K562 (cell line): Measurements from ENCODE around the gene SAMD15. TPM values are rescaled to one million over a fixed set of nuclear protein-coding genes. Genes with fewer than 3 reads are reported as not detected.

Experiments
- CC2D1A ChIP-seq: fragments of 450-650 bp; IDR thresholded peaks from 2 replicates; pipeline ENCODE4 v1.6.1; 2017; ENCODE audit warnings: mild to moderate bottlenecking
- EGR1 ChIP-seq: fragments of 450-650 bp; conservative IDR thresholded peaks from 2 replicates; pipeline ENCODE4 v1.6.1; 2017; ENCODE audit warnings: mild to moderate bottlenecking
- ETV6 ChIP-seq, 3 experiments: fragments of 150-350 bp in 1 of 3; sonication (generic) in 1 of 3; formaldehyde crosslinking in 1 of 3; IDR thresholded peaks; 2 replicates each; pipeline versions ENCODE4 v1.6.1 to v1.8.0; 2014 to 2022; ENCODE audit warnings: borderline replicate concordance in 2 of 3, low read depth in 2 of 3, antibody characterized with exemption in 1 of 3, low read length in 1 of 3, mild to moderate bottlenecking in 1 of 3, missing genetic modification reagents in 1 of 3
- JUNB ChIP-seq: fragments of 450-650 bp; formaldehyde crosslinking; conservative IDR thresholded peaks from 2 replicates; pipeline ENCODE4 v1.4.0; 2020; ENCODE audit warnings: mild to moderate bottlenecking
- PRMT5 ChIP-seq: sonication (generic); formaldehyde crosslinking; IDR thresholded peaks from 2 replicates; pipeline ENCODE4 v1.5.0; 2020; ENCODE audit warnings: missing genetic modification reagents
- PRPF4 ChIP-seq: fragments of 200-400 bp; formaldehyde crosslinking; IDR thresholded peaks from one replicate; pipeline ENCODE4 v1.6.1; 2017; ENCODE audit warnings: low read length, low read depth, mild to moderate bottlenecking; ENCODE audit not compliant: insufficient read depth, poor library complexity, severe bottlenecking
- RAD21 ChIP-seq, 2 experiments: fragments of 250-450 bp in 1 of 2; fragments of 450-650 bp in 1 of 2; sonication (Bioruptor Pico) in 1 of 2; formaldehyde crosslinking in 1 of 2; IDR thresholded peaks in 1 of 2; conservative IDR thresholded peaks in 1 of 2; 2 replicates each; pipeline versions ENCODE4 v1.4.0 to v1.8.0; 2020 to 2022; ENCODE audit warnings: mild to moderate bottlenecking in 2 of 2, moderate library complexity in 1 of 2
- SETDB1 ChIP-seq: IDR thresholded peaks from one replicate; pipeline ENCODE4 v1.6.1; 2012; ENCODE audit warnings: low read length, control low read depth, inconsistent platforms
- SP1 ChIP-seq: sonication (generic); formaldehyde crosslinking; IDR thresholded peaks from 2 replicates; pipeline ENCODE4 v1.8.1; 2022; ENCODE audit warnings: mild to moderate bottlenecking, missing genetic modification reagents
- TCF3 ChIP-seq: sonication (generic); formaldehyde crosslinking; IDR thresholded peaks from 2 replicates; pipeline ENCODE4 v1.4.0; 2020; ENCODE audit warnings: mild to moderate bottlenecking, missing genetic modification reagents
- TCF7L2 ChIP-seq: fragments of 150-350 bp; IDR thresholded peaks from 2 replicates; pipeline ENCODE4 v1.6.1; 2016; ENCODE audit warnings: low read depth, mild to moderate bottlenecking, low read length, moderate library complexity
- THRAP3 ChIP-seq: fragments of 450-650 bp; IDR thresholded peaks from 2 replicates; pipeline ENCODE4 v1.6.1; 2016; ENCODE audit warnings: mild to moderate bottlenecking, inconsistent platforms, borderline replicate concordance
- ZNF174 ChIP-seq: fragments of 250-450 bp; sonication (Bioruptor Pico); IDR thresholded peaks from 2 replicates; pipeline ENCODE4 v1.4.0; 2020; ENCODE audit warnings: mild to moderate bottlenecking
- ZNF449 ChIP-seq: fragments of 250-450 bp; sonication (Bioruptor Pico); IDR thresholded peaks from 2 replicates; pipeline ENCODE4 v1.8.0; 2022; ENCODE audit warnings: moderate library complexity, mild to moderate bottlenecking, inconsistent platforms
- ZNF589 ChIP-seq: fragments of 200-800 bp; sonication (Bioruptor generic); IDR thresholded peaks from 2 replicates; pipeline ENCODE4 v1.6.1; 2016; ENCODE audit warnings: low read depth, missing genetic modification characterization, missing compliant biosample characterization
- polyA plus RNA-seq, 8 experiments: library from polyadenylated mRNA; depleted of rRNA in 4 of 8; stranded (reverse) in 5 of 8; unstranded in 3 of 8; fragments of >200 nt; fragmentation: Nextera tagmentation in 2 of 8; fragmentation: Illumina TruSeq in 1 of 8; extraction: Ambion mirVana in 2 of 8; extraction: Trizol in 1 of 8; gene quantifications; 2 replicates each; pipeline versions ENCODE4 v1.2.1 to v1.2.3, GENCODE V29; 2011 to 2014; ENCODE audit warnings: inconsistent platforms in 1 of 8, missing spikeins in 1 of 8
- total RNA-seq, 7 experiments: library from RNA; depleted of rRNA in 6 of 7; stranded (reverse); fragments of >200 nt in 6 of 7; fragmentation: Illumina TruSeq in 2 of 7; extraction: Trizol in 2 of 7; gene quantifications; 2 replicates each; pipeline versions ENCODE4 v1.2.1 to v1.2.3, GENCODE V29; 2011 to 2021; ENCODE audit warnings: low replicate concordance in 1 of 7
- TF ChIP-seq, protein P1 (sequence below): fragments of 450-650 bp; IDR thresholded peaks from 2 replicates; pipeline ENCODE4 v1.6.1; 2017; ENCODE audit warnings: antibody characterized with exemption, mild to moderate bottlenecking
- TF ChIP-seq, protein P2 (sequence below): sonication (generic); formaldehyde crosslinking; IDR thresholded peaks from 2 replicates; pipeline ENCODE4 v1.8.0; 2022; ENCODE audit warnings: missing genetic modification reagents, mild to moderate bottlenecking, borderline replicate concordance
- TF ChIP-seq, protein P3 (sequence below): fragments of 250-450 bp; sonication (Bioruptor Pico); IDR thresholded peaks from 2 replicates; pipeline ENCODE4 v1.8.0; 2021; ENCODE audit warnings: moderate library complexity, mild to moderate bottlenecking, inconsistent platforms
- TF ChIP-seq, protein P4 (sequence below), 2 experiments: fragments of 450-650 bp; conservative IDR thresholded peaks; 2 replicates each; pipeline ENCODE4 v1.6.1; 2017; ENCODE audit warnings: mild to moderate bottlenecking in 2 of 2, moderate library complexity in 2 of 2

Gene SAMD15
- total and polyA plus RNA-seq, 9 of the 15 experiments (the other 6 are each of a cell fraction or from before 2014, with no cell fraction given) = 0.18 to 0.54 (median 0.25) TPM

GRCh38 chr14:77409131-77409533 is 32.0 kb downstream of the SAMD15 start (continued):
- no peak for TF ChIP-seq PRPF4
- TF ChIP-seq THRAP3 = no peak
- TF ChIP-seq, protein P1, sequence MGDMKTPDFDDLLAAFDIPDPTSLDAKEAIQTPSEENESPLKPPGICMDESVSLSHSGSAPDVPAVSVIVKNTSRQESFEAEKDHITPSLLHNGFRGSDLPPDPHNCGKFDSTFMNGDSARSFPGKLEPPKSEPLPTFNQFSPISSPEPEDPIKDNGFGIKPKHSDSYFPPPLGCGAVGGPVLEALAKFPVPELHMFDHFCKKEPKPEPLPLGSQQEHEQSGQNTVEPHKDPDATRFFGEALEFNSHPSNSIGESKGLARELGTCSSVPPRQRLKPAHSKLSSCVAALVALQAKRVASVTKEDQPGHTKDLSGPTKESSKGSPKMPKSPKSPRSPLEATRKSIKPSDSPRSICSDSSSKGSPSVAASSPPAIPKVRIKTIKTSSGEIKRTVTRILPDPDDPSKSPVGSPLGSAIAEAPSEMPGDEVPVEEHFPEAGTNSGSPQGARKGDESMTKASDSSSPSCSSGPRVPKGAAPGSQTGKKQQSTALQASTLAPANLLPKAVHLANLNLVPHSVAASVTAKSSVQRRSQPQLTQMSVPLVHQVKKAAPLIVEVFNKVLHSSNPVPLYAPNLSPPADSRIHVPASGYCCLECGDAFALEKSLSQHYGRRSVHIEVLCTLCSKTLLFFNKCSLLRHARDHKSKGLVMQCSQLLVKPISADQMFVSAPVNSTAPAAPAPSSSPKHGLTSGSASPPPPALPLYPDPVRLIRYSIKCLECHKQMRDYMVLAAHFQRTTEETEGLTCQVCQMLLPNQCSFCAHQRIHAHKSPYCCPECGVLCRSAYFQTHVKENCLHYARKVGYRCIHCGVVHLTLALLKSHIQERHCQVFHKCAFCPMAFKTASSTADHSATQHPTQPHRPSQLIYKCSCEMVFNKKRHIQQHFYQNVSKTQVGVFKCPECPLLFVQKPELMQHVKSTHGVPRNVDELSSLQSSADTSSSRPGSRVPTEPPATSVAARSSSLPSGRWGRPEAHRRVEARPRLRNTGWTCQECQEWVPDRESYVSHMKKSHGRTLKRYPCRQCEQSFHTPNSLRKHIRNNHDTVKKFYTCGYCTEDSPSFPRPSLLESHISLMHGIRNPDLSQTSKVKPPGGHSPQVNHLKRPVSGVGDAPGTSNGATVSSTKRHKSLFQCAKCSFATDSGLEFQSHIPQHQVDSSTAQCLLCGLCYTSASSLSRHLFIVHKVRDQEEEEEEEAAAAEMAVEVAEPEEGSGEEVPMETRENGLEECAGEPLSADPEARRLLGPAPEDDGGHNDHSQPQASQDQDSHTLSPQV = peak; percentile 61
- TF ChIP-seq ZNF589 (CRISPR knock-in tag) = no peak
- no peak for TF ChIP-seq TCF7L2
- no peak for TF ChIP-seq CC2D1A
- no peak for TF ChIP-seq TCF3 (CRISPR knock-in tag)
- TF ChIP-seq RAD21 (CRISPR knock-in tag; conservative IDR thresholded peaks at IDR 0.05 in 1 of 2, IDR thresholded peaks at IDR 0.05 in 1 of 2) = peak; percentile 27 to 54
- no peak for TF ChIP-seq PRMT5 (CRISPR knock-in tag)
- TF ChIP-seq, protein P2, sequence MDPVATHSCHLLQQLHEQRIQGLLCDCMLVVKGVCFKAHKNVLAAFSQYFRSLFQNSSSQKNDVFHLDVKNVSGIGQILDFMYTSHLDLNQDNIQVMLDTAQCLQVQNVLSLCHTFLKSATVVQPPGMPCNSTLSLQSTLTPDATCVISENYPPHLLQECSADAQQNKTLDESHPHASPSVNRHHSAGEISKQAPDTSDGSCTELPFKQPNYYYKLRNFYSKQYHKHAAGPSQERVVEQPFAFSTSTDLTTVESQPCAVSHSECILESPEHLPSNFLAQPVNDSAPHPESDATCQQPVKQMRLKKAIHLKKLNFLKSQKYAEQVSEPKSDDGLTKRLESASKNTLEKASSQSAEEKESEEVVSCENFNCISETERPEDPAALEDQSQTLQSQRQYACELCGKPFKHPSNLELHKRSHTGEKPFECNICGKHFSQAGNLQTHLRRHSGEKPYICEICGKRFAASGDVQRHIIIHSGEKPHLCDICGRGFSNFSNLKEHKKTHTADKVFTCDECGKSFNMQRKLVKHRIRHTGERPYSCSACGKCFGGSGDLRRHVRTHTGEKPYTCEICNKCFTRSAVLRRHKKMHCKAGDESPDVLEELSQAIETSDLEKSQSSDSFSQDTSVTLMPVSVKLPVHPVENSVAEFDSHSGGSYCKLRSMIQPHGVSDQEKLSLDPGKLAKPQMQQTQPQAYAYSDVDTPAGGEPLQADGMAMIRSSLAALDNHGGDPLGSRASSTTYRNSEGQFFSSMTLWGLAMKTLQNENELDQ (CRISPR knock-in tag) = no peak
- TF ChIP-seq, protein P3, sequence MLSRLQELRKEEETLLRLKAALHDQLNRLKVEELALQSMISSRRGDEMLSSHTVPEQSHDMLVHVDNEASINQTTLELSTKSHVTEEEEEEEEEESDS (CRISPR knock-in tag) = no peak
- TF ChIP-seq JUNB = no peak
- TF ChIP-seq, protein P4, sequence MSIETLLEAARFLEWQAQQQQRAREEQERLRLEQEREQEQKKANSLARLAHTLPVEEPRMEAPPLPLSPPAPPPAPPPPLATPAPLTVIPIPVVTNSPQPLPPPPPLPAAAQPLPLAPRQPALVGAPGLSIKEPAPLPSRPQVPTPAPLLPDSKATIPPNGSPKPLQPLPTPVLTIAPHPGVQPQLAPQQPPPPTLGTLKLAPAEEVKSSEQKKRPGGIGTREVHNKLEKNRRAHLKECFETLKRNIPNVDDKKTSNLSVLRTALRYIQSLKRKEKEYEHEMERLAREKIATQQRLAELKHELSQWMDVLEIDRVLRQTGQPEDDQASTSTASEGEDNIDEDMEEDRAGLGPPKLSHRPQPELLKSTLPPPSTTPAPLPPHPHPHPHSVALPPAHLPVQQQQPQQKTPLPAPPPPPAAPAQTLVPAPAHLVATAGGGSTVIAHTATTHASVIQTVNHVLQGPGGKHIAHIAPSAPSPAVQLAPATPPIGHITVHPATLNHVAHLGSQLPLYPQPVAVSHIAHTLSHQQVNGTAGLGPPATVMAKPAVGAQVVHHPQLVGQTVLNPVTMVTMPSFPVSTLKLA (conservative IDR thresholded peaks at IDR 0.05) = peak; percentile 27 to 49; a peak in 1 of 4 replicates
- no peak for TF ChIP-seq ZNF174
- TF ChIP-seq ETV6 (IDR thresholded peaks at IDR 0.05; ENCODE audit: borderline replicate concordance in 1 of 2, low read depth in 2 of 2, low read length in 1 of 2) = no peak
- TF ChIP-seq ETV6 (CRISPR knock-in tag; IDR thresholded peaks at IDR 0.05; ENCODE audit: borderline replicate concordance) = no peak
- TF ChIP-seq SETDB1 = no peak
- no peak for TF ChIP-seq SP1 (CRISPR knock-in tag)
- TF ChIP-seq EGR1 = no peak
- no peak for TF ChIP-seq ZNF449 (CRISPR knock-in tag)
